ENCODE measurements around the gene TCEAL5.

The TCEAL5 gene

DNA sequence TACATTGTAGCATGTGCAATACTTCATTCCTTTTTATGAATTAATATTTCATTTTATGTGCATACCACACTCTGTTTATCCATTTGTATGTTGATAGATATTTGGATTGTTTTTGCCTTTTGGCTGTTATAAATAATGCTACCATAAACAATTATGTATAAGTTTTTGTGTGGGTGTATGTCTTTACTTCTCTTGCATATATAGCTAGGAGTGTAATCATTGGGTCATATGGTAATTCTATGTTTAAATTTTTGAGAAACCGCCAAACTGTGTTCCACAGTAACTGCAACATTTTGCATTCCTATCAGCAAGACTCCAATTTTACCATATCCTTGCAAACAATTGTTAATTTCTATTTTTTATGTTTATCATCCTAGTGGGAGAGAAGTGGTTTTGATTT is 3.1 kb upstream of the TCEAL5 start:
- no peak overlapping the region for H3K4me3 ChIP-seq (ENCODE audit: low read depth, low read length)
- TF ChIP-seq, protein P1, sequence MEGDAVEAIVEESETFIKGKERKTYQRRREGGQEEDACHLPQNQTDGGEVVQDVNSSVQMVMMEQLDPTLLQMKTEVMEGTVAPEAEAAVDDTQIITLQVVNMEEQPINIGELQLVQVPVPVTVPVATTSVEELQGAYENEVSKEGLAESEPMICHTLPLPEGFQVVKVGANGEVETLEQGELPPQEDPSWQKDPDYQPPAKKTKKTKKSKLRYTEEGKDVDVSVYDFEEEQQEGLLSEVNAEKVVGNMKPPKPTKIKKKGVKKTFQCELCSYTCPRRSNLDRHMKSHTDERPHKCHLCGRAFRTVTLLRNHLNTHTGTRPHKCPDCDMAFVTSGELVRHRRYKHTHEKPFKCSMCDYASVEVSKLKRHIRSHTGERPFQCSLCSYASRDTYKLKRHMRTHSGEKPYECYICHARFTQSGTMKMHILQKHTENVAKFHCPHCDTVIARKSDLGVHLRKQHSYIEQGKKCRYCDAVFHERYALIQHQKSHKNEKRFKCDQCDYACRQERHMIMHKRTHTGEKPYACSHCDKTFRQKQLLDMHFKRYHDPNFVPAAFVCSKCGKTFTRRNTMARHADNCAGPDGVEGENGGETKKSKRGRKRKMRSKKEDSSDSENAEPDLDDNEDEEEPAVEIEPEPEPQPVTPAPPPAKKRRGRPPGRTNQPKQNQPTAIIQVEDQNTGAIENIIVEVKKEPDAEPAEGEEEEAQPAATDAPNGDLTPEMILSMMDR (IDR thresholded peaks at IDR 0.05; ENCODE audit: borderline replicate concordance, insufficient read depth, low read depth, low read length), result no peak

DNA sequence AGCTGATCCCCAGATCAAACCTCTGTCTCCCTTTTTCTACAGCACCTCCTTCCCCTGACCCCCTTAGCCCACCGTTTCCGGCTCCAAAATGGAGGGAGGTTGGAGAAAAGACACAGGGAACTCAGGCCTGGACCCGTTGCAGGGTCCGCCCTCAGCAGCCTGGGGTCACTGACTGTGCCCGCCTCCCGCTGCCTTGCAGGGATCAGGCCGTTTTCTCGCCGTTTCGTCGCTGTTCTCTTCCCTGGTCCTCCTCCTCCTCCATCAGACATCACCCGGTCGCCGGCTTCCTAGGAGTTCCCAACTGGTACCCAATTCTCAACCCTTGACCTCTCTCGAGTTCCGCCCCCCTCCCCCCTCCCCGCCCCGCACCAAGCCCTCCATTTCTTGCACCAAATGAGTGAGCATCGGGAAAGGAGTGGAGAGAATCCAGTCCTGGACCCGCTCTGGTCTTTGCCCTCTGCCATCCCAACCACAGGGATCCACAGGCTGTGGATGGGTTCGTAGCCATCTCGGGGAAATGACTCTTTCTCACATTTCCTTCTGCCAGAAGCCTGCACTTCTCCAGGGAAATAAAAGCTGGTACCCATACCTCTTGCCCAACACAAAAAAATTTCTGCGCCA is 493 bp downstream of the TCEAL5 start:
- TF ChIP-seq, protein P1 (IDR thresholded peaks at IDR 0.05; ENCODE audit: borderline replicate concordance, insufficient read depth, low read depth, low read length), result no peak
- H3K4me3 ChIP-seq (ENCODE audit: low read depth, low read length), result no peak overlapping the region

DNA sequence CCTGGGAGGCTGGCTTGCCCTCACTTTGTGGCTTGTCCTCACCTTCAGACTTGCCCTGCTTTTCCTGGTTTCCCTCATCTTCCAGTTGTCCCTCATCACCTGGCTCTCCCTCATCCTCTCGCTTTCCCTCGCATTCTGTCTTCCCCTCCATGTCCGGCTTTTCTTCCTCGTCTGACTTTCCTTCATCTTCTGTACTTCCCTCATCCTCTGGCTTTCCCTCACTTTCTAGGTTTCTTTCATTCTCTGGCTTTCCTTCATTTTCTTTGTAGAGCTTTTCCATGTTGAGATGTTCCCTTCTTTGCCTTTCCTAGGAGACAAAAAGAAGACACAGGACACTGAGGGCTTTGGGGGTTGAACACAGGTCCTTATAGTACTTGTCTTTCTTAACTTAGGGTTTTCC is 2.3 kb downstream of the TCEAL5 start:
- TF ChIP-seq, protein P1 (IDR thresholded peaks at IDR 0.05; ENCODE audit: borderline replicate concordance, insufficient read depth, low read depth, low read length), result no peak
- H3K4me3 ChIP-seq (ENCODE audit: low read depth, low read length), result no peak overlapping the region

DNA sequence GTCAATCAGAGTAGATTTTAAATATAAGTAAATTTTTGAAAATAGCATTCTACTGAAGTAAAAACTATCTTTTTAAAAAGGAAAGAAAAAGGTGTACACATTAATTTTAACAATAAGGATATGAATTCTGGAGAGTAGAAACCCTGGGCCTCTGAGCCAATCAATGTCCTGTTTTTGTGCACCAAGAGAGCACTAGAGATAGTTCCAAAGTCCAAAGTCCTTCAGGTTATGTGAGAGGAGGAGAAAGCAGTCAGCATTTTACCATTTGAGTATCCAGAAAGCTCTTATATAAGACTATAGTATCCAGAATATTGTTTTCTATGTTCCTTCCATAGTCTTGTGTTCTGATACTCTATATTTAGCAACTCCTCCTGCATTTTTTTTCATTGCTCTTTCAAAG is 18.3 kb downstream of the TCEAL5 start:
- H3K4me3 ChIP-seq (ENCODE audit: low read depth, low read length), result no peak overlapping the region
- TF ChIP-seq, protein P1 (IDR thresholded peaks at IDR 0.05; ENCODE audit: borderline replicate concordance, insufficient read depth, low read depth, low read length), result no peak

DNA sequence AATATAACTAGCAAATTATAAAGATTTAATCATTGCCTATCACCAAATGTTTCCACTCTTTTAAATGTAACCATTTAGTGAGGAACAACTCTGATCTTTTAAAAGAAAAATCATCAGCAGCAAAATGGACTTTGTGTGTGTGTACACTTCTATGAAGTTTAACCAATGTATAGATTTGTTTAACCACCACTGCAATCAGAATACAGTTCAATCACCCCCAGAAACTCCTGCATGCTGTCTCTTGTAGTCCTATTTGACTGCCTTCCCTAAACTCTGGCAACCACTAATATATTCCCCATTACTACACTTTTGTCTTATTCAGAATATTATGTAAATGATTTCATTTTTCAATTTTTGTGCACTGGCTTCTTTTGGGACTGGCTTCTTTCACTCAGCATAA is 19.9 kb downstream of the TCEAL5 start:
- no peak overlapping the region for H3K4me3 ChIP-seq (ENCODE audit: low read depth, low read length)
- TF ChIP-seq, protein P1 (IDR thresholded peaks at IDR 0.05; ENCODE audit: borderline replicate concordance, insufficient read depth, low read depth, low read length), result no peak

DNA sequence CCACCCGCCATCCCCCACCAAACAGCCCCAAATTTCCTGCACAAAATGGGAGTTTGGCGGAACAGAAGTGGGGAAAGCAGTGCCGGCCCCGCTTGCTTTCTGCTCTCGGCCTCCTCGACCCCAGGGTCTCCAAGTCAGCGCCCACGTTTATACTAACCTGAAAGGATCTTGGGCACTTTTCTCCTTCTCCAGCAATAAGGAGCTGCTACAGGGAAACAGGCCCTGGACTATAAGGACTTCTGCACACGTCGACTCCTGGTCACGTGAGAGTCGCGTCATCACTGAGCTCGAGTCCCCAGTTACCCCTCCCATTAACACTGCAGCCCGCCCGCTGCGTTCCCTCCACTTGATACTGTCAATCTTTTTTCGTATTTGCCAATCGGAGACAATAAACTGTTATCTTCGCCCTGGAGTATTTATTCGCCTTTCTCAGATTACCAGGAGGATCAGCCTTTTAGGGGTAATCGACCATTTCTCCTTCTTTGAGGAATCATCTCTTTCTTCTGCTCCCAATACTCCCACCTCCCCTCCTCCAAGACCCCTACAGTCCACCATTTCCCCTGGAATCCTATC is 21.5 kb downstream of the TCEAL5 start, which contains the start of gene TCEAL8:
Gene TCEAL8, minus strand, starts transcription at position 235 of the 573 bp plus-strand sequence. CDS start 1,176 bp downstream, outside the sequence.
- TF ChIP-seq, protein P1 (IDR thresholded peaks at IDR 0.05; ENCODE audit: borderline replicate concordance, insufficient read depth, low read depth, low read length), result no peak
- H3K4me3 ChIP-seq (ENCODE audit: low read depth, low read length), result peak within 1 kb of the TSS; percentile 63
